ENCODE results near the gene LDHD. TPM values are rescaled to one million over a fixed set of nuclear protein-coding genes. Genes with fewer than 3 reads are reported as not detected.

Gene LDHD
- total and polyA plus RNA-seq, 9 of the 15 experiments (the other 6 are each of a cell fraction or from before 2014, with no cell fraction given): 0.19 to 0.86 (median 0.54) TPM; not detected in 3

DNA sequence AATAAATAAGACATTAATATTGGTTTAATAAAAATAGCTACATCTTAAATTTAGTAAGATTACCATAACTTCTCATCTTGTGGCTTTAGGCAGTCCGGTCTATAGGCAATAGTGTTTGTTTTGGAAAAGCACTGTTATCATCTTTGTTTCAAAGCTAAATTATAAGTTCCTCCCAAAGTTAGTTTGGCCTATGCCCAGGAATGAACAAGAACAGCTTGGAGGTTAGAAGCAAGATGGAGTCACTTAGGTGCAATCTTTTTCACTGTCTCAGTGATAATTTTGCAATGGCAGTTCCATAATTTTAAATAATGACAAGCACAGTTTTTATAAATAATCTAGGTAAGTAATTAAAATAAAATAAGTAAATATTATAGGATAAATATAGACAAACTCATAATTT, 6.0 kb upstream of the LDHD start (continued):
- TF ChIP-seq IRF9 (tag; IDR thresholded peaks at IDR 0.05): peak; percentile 73

DNA sequence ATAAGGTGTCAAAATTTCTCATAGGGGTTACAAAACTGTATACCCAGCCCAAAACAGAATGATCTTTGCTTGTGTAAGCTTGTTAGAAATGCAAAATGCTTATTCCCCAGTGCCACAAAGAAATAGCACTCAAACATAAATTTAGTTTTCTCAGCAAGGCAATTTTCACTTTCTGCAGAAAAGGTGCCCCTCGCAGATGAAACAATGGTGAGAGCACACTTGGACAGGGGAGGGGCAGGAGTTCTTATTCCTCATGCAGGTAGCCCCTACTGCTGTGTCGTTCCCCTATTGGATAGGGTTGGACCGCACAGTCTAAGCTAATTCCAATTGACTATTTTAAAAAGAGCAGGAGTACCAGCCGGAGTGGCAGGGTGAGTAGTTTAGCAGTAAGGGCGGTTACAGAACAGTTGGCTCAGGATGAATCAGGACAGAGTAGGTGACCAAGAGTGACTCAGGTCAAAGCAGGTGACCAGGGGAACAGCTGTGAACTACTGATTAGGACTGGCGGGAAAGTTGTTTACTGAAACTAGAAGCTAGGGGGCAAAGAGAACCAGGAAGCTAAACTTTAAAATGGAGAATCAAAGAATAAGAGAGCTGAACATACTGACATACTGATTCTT, 5.5 kb upstream of the LDHD start:
- intact Hi-C loops (cut with micrococcal nuclease): no loop called here
- FAIRE-seq: no peak
- H3K4me3 ChIP-seq: no peak overlapping the region
- H4K20me1 ChIP-seq (replicated peaks; ENCODE audit: control insufficient read depth, insufficient read depth, low read length): no peaks in the 10 kb centered on the region
- no peak overlapping the region; the same call in 2 of the 3 replicates for H3K27ac ChIP-seq (ENCODE audit: extremely low read depth, low read depth, low read length)
- ChIA-PET CTCF (ENCODE audit: low intra/inter-chr PET ratio) (no interaction called here), POLR2A (interaction anchor here (0.7 kb wide), 1 partner anchor 124 kb away, joined by 3 read pairs; no protein-coding TSS in a partner anchor)
- H3K79me2 ChIP-seq (ENCODE audit: control insufficient read depth, insufficient read depth, low read length): no peaks in the 10 kb centered on the region
- no peaks in the 10 kb centered on the region for H3K27me3 ChIP-seq (ENCODE audit: control insufficient read depth in 2 of 2, insufficient read depth in 2 of 2, low read length in 2 of 2)
- H3K4me1 ChIP-seq (replicated peaks in 1 of 2; ENCODE audit: control insufficient read depth in 2 of 2, insufficient read depth in 2 of 2, low read length in 2 of 2): no peaks in the 10 kb centered on the region
- peaks cover 6% of the 10 kb centered on the region; the same call in 1 of the 2 replicates for H3K9me3 ChIP-seq (replicated peaks; ENCODE audit: control insufficient read depth, insufficient read depth, low read depth, low read length)
- H3K9ac ChIP-seq (ENCODE audit: insufficient read depth in 1 of 2, low read depth in 2 of 2, low read length in 2 of 2): no peak overlapping the region
- ATAC-seq: peak; percentile 64; the same call in 2 of the 3 replicates
- H2AFZ ChIP-seq (ENCODE audit: low read depth, low read length): 0 out of 2 replicates have a peak overlapping the region, but pooled peaks have one; percentile 6
- in situ Hi-C loops (cut with MboI): no loop called here
- no peaks in the 10 kb centered on the region for H3K9me1 ChIP-seq (ENCODE audit: control insufficient read depth, insufficient read depth, low read length)
- no peaks in the 10 kb centered on the region for H3K36me3 ChIP-seq (ENCODE audit: control insufficient read depth, insufficient read depth, low read length)
- peak in 3 of 4 experiments; percentile 30 to 59 (median 53) for DNase-seq (ENCODE audit: extremely low read depth in 1 of 4, low spot score in 3 of 4)
- WGBS (ENCODE audit: insufficient coverage, low coverage, missing lambda C conversion rate): 48% methylated on average over 6 of the region's 6 CpGs
- BruUV-seq (replicated peaks): no TSS peak
- H3K4me2 ChIP-seq (ENCODE audit: insufficient read depth, low read length): no peak overlapping the region
- TF ChIP-seq STAG1 (CRISPR knock-in tag; IDR thresholded peaks at IDR 0.05; ENCODE audit: borderline replicate concordance) (no peak), NFIC (IDR thresholded peaks at IDR 0.05) (peak; percentile 29; the same call in 1 of the 2 replicates), ZFP1 (CRISPR knock-in tag; IDR thresholded peaks at IDR 0.05) (no peak), KAT8 (IDR thresholded peaks at IDR 0.05; ENCODE audit: low read depth) (no peak), PCBP1 (IDR thresholded peaks at IDR 0.05; ENCODE audit: low read depth, low read length, poor library complexity, severe bottlenecking) (no peak), SAP30 (IDR thresholded peaks at IDR 0.05; ENCODE audit: borderline replicate concordance, insufficient read depth, low read depth, low read length, poor library complexity, severe bottlenecking) (no peak), CBX8 (IDR thresholded peaks at IDR 0.05; ENCODE audit: borderline replicate concordance, extremely low read depth, low read depth, low read length, poor library complexity, severe bottlenecking) (no peak), CAMTA2 (CRISPR knock-in tag; conservative IDR thresholded peaks at IDR 0.05) (no peak), JUNB (CRISPR knock-in tag; conservative IDR thresholded peaks at IDR 0.05) (no peak), RBM39 (optimal IDR thresholded peaks at IDR 0.05; ENCODE audit: low read depth, low read length) (no peak), ZNF589 (CRISPR knock-in tag; IDR thresholded peaks at IDR 0.05; ENCODE audit: low read depth) (no peak), ZNF121 (CRISPR knock-in tag; conservative IDR thresholded peaks at IDR 0.05) (no peak)
- TF ChIP-seq, protein P1, sequence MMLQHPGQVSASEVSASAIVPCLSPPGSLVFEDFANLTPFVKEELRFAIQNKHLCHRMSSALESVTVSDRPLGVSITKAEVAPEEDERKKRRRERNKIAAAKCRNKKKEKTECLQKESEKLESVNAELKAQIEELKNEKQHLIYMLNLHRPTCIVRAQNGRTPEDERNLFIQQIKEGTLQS (IDR thresholded peaks at IDR 0.05): peak; percentile 63
- TF ChIP-seq, protein P1 (CRISPR knock-in tag; conservative IDR thresholded peaks at IDR 0.05): peak; percentile 52; the same call in 1 of the 2 replicates
- TF ChIP-seq, protein P2, sequence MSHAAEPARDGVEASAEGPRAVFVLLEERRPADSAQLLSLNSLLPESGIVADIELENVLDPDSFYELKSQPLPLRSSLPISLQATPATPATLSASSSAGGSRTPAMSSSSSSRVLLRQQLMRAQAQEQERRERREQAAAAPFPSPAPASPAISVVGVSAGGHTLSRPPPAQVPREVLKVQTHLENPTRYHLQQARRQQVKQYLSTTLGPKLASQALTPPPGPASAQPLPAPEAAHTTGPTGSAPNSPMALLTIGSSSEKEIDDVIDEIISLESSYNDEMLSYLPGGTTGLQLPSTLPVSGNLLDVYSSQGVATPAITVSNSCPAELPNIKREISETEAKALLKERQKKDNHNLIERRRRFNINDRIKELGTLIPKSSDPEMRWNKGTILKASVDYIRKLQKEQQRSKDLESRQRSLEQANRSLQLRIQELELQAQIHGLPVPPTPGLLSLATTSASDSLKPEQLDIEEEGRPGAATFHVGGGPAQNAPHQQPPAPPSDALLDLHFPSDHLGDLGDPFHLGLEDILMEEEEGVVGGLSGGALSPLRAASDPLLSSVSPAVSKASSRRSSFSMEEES (CRISPR knock-in tag; IDR thresholded peaks at IDR 0.05): no peak
